GM13977 (cell line): ENCODE results near the gene CYP2W1.

Experiments
- DNase-seq: peaks from one replicate; pipeline ENCODE4 v3.0.0; 2012; ENCODE audit warnings: low spot score
- CTCF ChIP-seq: IDR thresholded peaks from 2 replicates; pipeline ENCODE4 v1.5.1; 2012; ENCODE audit warnings: mild to moderate bottlenecking, control low read depth; ENCODE audit not compliant: insufficient read depth; ENCODE audit errors: extremely low read depth, missing control alignments
- in situ Hi-C: fragments of 300-500 bp; cut with MboI; formaldehyde crosslinking; loops from one replicate; pipeline ENCODE4 v1.12.0; 2022; ENCODE audit warnings: low sequenced_read_pairs, low pct_unique_long_range_greater_than_20kb, mixed read lengths, inconsistent platforms; ENCODE audit not compliant: unreplicated experiment

The CYP2W1 gene

GRCh38 chr7:945556-946255 is 37.3 kb upstream of the CYP2W1 start:
- in situ Hi-C loops = no loop called here
- no peak for DNase-seq

GRCh38 chr7:946256-946996 is 36.6 kb upstream of the CYP2W1 start:
- no peak for TF ChIP-seq CTCF
- DNase-seq = no peak
- in situ Hi-C loops = no loop called here

More at GRCh38 chr7:945556-946255, 37.3 kb upstream of the CYP2W1 start:
- TF ChIP-seq CTCF = no peak

- DNase-seq = no peak
- in situ Hi-C loops = no loop called here
- TF ChIP-seq CTCF = no peak
Measured at GRCh38 chr7:947391-948210, 35.4 kb upstream of the CYP2W1 start.

GRCh38 chr7:949021-949934 is 33.7 kb upstream of the CYP2W1 start:
- no peak for DNase-seq
- in situ Hi-C loops = no loop called here
- TF ChIP-seq CTCF = no peak

- TF ChIP-seq CTCF = no peak
- DNase-seq = no peak
- in situ Hi-C loops = no loop called here
Measured at GRCh38 chr7:951881-952547, 31.0 kb upstream of the CYP2W1 start.
